BLaER1 (cell line): ENCODE measurements around the gene RNF157.

Source experiments
- H3K27ac ChIP-seq: shearing (Covaris generic); formaldehyde crosslinking; 2 replicates; pipeline ENCODE4 v1.8.1; 2022
- H3K27me3 ChIP-seq: shearing (Covaris generic); formaldehyde crosslinking; 2 replicates; pipeline ENCODE4 v1.8.1; 2022
- H3K36me3 ChIP-seq: shearing (Covaris generic); formaldehyde crosslinking; 2 replicates; pipeline ENCODE4 v1.8.1; 2022
- H3K4me1 ChIP-seq: shearing (Covaris generic); formaldehyde crosslinking; 2 replicates; pipeline ENCODE4 v1.8.1; 2022
- H3K4me2 ChIP-seq: shearing (Covaris generic); formaldehyde crosslinking; 2 replicates; pipeline ENCODE4 v1.8.1; 2022
- H3K4me3 ChIP-seq: shearing (Covaris generic); formaldehyde crosslinking; 2 replicates; pipeline ENCODE4 v1.8.1; 2022
- H3K9ac ChIP-seq: shearing (Covaris generic); formaldehyde crosslinking; 2 replicates; pipeline ENCODE4 v1.8.1; 2022
- H3K9me3 ChIP-seq: shearing (Covaris generic); formaldehyde crosslinking; 2 replicates; pipeline ENCODE4 v1.8.1; 2022
- H4K20me1 ChIP-seq: shearing (Covaris generic); formaldehyde crosslinking; 2 replicates; pipeline ENCODE4 v1.8.1; 2022
- Cebpa-rat ChIP-seq: shearing (Covaris generic); IDR thresholded peaks from 2 replicates; pipeline ENCODE4 v1.8.1; 2022

RNF157 gene

DNA sequence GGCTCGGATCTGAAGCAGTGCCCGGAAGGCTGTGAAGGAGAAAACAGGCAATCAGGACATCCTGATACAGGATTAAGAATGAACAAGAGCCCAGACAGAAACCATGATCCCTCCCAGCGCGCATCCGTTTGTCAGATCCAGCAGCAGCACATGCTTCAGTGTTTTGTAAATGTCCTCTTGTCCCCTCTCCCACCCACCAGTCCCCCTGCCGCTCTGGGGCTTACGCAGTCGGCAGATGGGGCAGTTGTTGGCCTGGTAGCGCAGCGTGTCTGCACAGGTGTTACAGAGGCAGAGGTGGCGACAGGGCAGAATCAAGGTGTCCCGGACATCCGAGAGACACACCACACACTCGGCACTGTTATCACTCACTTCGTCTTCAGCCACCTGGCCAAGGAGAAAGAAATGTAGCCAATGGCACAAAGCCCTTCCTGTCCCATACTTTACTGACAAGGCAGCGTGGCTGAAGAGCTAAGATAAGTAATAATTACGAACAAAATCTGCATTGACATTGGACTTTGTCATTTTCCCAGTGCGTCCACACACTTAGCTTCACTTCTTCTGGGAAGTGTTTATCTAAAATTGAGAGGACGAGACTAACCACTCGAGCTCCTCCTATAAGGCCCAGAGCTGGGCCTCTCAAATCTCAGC lies 78.5 kb downstream of the RNF157 start:
- no peaks in the 10 kb centered on the region for H3K36me3 ChIP-seq
- H3K4me1 ChIP-seq = no peaks in the 10 kb centered on the region
- no peaks in the 10 kb centered on the region for H3K27me3 ChIP-seq
- no peak overlapping the region for H3K4me2 ChIP-seq
- no peak for TF ChIP-seq Cebpa-rat
- no peak overlapping the region for H3K27ac ChIP-seq
- H3K9me3 ChIP-seq = no peaks in the 10 kb centered on the region
- H4K20me1 ChIP-seq = no peaks in the 10 kb centered on the region
- H3K9ac ChIP-seq = no peak overlapping the region
- H3K4me3 ChIP-seq = no peak overlapping the region

DNA sequence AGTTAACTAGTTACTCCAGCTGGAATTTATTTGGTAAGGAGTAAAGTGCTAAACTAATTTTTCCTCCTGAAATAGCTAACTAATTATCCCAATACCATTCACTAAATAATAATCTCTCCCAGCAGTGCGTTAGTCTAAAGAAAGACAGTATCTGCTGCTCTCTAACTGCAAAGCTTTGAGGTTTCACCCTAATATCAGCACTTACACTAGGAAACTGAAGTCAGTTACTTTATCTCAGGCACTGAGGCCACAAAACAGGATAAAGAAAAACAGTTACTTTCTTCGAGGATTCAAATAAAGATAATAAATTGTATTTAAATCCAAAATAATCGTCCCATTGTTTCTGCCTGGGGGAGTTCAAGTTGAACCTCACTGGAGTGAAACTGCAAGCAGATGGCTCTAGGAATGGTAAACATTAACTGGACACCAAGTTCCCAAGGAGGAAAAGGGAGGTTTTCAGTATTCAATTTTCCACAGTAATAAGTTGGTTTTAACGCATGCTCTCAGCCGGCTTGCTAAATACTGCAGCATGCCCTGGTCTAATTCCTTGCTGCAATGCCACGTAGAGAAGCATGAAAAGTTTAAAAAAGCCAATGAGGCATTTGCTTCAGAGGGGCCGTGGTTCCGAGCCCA lies 79.3 kb downstream of the RNF157 start:
- Histone ChIP-seq H3K4me3 (no peak overlapping the region), H4K20me1 (no peaks in the 10 kb centered on the region), H3K27me3 (no peaks in the 10 kb centered on the region), H3K9me3 (no peaks in the 10 kb centered on the region), H3K4me1 (no peaks in the 10 kb centered on the region), H3K9ac (no peak overlapping the region), H3K27ac (no peak overlapping the region), H3K36me3 (no peaks in the 10 kb centered on the region), H3K4me2 (no peak overlapping the region)
- no peak for TF ChIP-seq Cebpa-rat

DNA sequence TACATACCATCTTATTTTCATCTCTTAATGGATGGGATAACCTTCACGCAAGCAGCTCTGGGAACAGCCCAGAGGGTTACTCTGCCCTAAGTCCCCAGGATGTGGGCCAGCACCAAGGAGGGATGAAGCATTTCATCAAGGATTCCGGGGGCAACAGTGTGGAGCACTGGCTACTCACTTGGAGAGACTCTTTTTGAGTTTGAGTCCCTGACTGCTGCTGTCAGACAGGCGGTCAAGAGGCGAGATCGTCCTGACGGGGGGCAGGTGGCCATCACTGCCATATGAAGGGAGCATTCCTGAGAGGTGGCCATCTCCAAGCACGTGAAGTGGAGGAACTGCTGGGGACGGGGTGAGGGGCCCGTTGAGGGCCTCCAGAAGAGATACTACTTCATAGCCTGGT lies 81.1 kb downstream of the RNF157 start:
- Histone ChIP-seq H3K27ac (no peak overlapping the region), H3K4me1 (no peaks in the 10 kb centered on the region), H3K27me3 (no peaks in the 10 kb centered on the region), H3K9ac (no peak overlapping the region), H3K9me3 (no peaks in the 10 kb centered on the region), H3K4me2 (no peak overlapping the region), H4K20me1 (no peaks in the 10 kb centered on the region), H3K36me3 (no peaks in the 10 kb centered on the region), H3K4me3 (no peak overlapping the region)
- no peak for TF ChIP-seq Cebpa-rat

DNA sequence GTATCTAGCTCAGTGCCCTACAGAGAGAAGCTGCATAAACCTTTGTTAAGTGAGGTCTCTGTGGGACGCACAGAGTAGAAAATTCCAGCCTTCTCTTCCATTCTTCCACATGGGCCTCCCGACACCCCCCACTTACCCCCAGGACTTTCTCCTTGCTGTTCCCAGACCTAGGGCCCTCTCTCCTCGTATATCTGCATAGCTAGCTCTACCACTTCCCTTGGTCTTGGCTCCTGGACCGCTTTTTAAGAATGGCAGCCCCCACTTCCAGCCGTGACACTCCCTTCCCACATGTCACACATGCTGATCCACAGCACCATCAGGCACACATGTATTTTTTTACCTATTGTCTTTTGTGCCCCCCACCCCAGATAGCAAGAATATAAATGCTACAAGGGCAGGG lies 82.5 kb downstream of the RNF157 start:
- H3K36me3 ChIP-seq = no peaks in the 10 kb centered on the region
- TF ChIP-seq Cebpa-rat = no peak
- H3K4me1 ChIP-seq = no peaks in the 10 kb centered on the region
- no peak overlapping the region for H3K4me3 ChIP-seq
- no peak overlapping the region for H3K27ac ChIP-seq
- no peak overlapping the region for H3K4me2 ChIP-seq
- no peaks in the 10 kb centered on the region for H4K20me1 ChIP-seq
- H3K27me3 ChIP-seq = no peaks in the 10 kb centered on the region
- H3K9ac ChIP-seq = no peak overlapping the region
- no peaks in the 10 kb centered on the region for H3K9me3 ChIP-seq

DNA sequence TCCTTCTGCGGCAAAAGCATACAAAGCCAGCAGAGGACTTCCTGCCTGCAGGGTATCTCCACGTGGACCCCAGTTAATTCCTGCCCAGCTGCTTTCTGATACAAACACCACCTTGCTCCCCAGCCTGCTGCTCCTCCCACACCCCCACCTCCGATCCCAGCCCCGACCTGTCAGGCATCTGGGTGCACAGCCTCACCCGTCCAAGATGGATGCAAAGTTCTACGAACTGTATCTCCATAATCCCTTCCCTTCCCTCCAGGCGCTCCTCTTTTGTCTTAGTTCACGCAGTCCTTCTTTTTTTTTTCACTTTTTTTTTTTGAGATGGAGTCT lies 83.7 kb downstream of the RNF157 start:
- H3K4me3 ChIP-seq = no peak overlapping the region
- H3K9me3 ChIP-seq = no peaks in the 10 kb centered on the region
- no peaks in the 10 kb centered on the region for H3K27me3 ChIP-seq
- no peaks in the 10 kb centered on the region for H3K4me1 ChIP-seq
- H3K27ac ChIP-seq = no peak overlapping the region
- H3K4me2 ChIP-seq = no peak overlapping the region
- no peak overlapping the region for H3K9ac ChIP-seq
- no peaks in the 10 kb centered on the region for H4K20me1 ChIP-seq
- no peaks in the 10 kb centered on the region for H3K36me3 ChIP-seq
- TF ChIP-seq Cebpa-rat = no peak

DNA sequence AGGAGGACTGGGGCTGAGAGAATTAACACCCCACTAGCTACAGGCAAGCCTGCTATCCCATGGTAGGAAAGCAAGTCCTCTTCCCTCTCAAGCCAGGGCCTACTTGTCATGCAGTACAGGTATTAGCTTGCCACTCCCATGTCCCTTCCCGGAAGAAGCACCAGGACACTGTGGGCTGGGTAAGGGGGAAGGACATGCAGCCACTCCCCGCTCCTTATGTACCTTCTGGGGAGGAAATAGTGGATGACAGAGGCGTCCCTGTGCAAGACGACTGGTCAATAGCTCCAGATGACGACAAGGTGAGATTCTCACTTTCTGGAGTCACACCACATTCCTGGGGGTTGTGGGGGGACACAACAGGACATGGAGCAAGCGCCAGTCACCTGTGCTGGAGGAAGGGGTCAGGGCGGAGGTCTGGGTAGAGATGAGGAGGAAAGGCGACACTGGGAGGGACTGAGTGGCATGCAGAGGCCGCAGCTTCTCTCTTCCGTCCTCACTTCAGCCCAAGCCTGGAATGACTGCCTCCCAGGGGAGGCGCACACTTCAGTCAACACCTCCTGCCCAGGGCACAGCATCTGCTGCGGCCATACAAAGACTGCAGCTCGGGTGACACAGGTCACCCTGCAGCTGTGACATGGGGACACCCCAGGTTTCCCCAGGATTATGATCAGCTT lies 84.2 kb downstream of the RNF157 start:
- H3K9ac ChIP-seq = no peak overlapping the region
- no peaks in the 10 kb centered on the region for H3K9me3 ChIP-seq
- no peaks in the 10 kb centered on the region for H3K36me3 ChIP-seq
- H3K27me3 ChIP-seq = no peaks in the 10 kb centered on the region
- no peak overlapping the region for H3K4me2 ChIP-seq
- no peaks in the 10 kb centered on the region for H4K20me1 ChIP-seq
- TF ChIP-seq Cebpa-rat = no peak
- no peaks in the 10 kb centered on the region for H3K4me1 ChIP-seq
- no peak overlapping the region for H3K4me3 ChIP-seq
- no peak overlapping the region for H3K27ac ChIP-seq

DNA sequence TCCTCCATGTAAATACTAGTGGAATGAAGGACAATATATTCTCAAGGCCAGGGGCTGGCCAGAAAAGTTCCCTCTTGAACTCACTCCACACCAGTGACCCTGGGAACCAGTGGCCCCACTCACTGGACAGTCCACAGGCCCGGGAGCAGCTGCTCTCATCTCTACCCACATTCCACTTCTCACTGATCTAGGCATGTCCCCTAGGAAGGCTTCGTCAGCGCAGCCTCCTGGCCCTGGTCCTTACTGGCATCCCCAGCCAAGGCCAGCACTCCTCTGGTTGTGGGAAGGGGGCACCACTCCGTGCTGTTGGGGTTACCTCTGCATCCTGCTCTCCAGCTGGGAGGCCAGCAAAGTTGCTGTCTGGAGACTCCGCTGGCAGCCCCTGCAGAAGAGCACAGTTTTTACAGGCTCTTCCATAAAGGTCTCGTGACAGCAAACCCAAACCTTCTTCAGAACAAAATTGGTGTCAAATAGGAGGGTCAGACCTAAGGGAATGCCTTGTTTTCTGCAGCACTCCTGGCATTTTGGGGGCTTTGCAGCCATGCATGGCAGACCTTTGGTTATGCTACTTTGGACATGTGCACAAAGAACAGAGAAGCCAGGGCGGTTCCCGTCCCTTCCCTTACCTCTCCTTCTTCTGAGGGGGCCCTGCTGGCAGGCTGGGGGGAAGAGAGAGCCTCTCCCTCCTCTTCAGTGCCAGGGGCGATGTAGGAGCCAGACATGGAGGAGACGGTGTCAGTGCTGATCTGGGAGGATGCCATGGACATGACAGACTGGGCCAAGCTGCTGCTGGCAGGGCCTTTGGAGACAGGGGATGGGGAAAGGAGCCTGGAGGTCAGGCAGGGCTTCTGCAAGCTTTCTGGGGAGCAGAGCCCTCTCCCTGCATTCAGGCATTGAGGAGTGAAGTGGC lies 85.1 kb downstream of the RNF157 start:
- H4K20me1 ChIP-seq = no peaks in the 10 kb centered on the region
- H3K9me3 ChIP-seq = no peaks in the 10 kb centered on the region
- no peak for TF ChIP-seq Cebpa-rat
- H3K4me1 ChIP-seq = peaks cover 9% of the 10 kb centered on the region
- no peaks in the 10 kb centered on the region for H3K36me3 ChIP-seq
- no peak overlapping the region for H3K27ac ChIP-seq
- H3K9ac ChIP-seq = no peak overlapping the region
- no peaks in the 10 kb centered on the region for H3K27me3 ChIP-seq
- no peak overlapping the region for H3K4me3 ChIP-seq
- no peak overlapping the region for H3K4me2 ChIP-seq

DNA sequence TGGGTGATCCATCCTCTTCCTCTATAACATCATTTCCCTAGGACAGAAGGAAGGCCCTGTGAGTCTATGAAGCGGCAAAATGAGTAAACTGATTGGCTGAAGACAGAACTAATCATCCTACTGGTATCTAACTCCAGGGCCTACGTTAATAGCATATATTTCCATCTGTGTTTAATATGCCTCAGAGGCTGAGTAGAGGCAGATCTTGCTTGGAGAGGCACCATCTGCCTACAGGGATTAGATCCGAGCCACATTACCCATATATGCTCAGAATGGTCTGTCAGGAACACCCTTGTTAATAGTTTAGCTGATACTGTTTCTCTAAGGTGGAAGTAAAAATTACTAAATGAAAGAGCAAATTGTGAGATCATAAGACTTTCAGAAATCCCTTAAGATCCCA lies 86.0 kb downstream of the RNF157 start:
- peaks cover 18% of the 10 kb centered on the region for H3K4me1 ChIP-seq
- H3K36me3 ChIP-seq = no peaks in the 10 kb centered on the region
- H4K20me1 ChIP-seq = no peaks in the 10 kb centered on the region
- H3K4me3 ChIP-seq = no peak overlapping the region
- H3K9ac ChIP-seq = no peak overlapping the region
- H3K9me3 ChIP-seq = no peaks in the 10 kb centered on the region
- no peak overlapping the region for H3K27ac ChIP-seq
- no peaks in the 10 kb centered on the region for H3K27me3 ChIP-seq
- H3K4me2 ChIP-seq = no peak overlapping the region
- TF ChIP-seq Cebpa-rat = no peak

DNA sequence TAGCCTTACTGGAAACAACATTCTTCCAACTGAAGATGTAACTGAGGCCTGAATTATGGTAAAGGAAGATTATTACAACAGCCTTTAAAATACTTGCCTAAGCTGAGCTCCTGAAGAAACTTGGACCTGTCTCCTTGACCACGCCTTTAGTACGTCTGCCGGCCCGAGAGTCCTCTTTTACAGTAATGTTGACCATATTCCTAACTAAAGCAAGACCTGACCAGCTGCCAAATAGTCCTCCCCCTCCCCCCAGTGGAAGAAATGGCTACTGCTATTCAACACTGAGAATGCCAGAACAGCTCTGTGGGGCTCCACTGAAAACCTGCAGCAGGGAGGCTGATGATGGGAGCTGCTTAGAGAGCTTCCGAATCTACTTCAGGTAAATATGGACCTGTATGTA lies 86.7 kb downstream of the RNF157 start:
- Histone ChIP-seq H3K9ac (no peak overlapping the region), H3K27ac (no peak overlapping the region), H3K4me2 (no peak overlapping the region), H3K4me1 (peaks cover 22% of the 10 kb centered on the region), H4K20me1 (no peaks in the 10 kb centered on the region), H3K4me3 (no peak overlapping the region), H3K36me3 (no peaks in the 10 kb centered on the region), H3K27me3 (no peaks in the 10 kb centered on the region), H3K9me3 (no peaks in the 10 kb centered on the region)
- no peak for TF ChIP-seq Cebpa-rat

DNA sequence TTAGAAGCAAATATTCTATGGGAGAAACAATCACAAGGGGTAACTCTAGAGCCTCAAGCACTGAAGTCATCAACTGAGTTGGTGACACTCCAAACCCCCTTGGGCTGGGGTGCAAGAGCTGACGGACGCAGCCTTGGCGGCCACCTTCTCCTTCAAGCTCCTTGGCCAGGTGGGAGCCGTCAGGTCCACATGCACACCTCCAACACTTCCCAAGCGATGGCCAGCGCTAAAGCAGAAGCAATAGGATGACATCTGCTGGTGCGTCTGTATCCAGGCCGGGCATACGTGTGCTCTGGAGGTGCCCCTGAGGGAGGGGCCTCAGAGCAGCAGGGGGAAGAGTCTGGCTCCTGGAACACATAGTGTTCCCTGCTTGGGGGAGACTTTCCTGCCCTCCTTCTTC lies 87.1 kb downstream of the RNF157 start:
- Histone ChIP-seq H3K4me2 (no peak overlapping the region), H3K9me3 (no peaks in the 10 kb centered on the region), H3K27me3 (no peaks in the 10 kb centered on the region), H3K27ac (no peak overlapping the region), H3K4me3 (no peak overlapping the region), H3K4me1 (peaks cover 22% of the 10 kb centered on the region), H4K20me1 (no peaks in the 10 kb centered on the region), H3K9ac (no peak overlapping the region), H3K36me3 (no peaks in the 10 kb centered on the region)
- TF ChIP-seq Cebpa-rat = no peak
